Upper lobe of left lung (tissue), 4 donors: ENCODE results near the gene ANO2.

Experiments used
- CTCF ChIP-seq, 6 experiments: fragments of 450-650 bp in 4 of 6; fragments of 200-600 bp in 2 of 6; sonication (generic) in 2 of 6; IDR thresholded peaks; one replicate each; pipeline ENCODE4 v1.5.1; 2016 to 2019; ENCODE audit warnings: antibody characterized with exemption in 6 of 6
- POLR2AphosphoS5 ChIP-seq, 2 donors: sonication (generic); formaldehyde crosslinking; IDR thresholded peaks; one replicate each; pipeline ENCODE4 v1.5.1; 2017; ENCODE audit warnings: antibody characterized with exemption in 2 of 2

GRCh38 chr12:5716976-5717375 lies 228.1 kb downstream of the ANO2 start:
- TF ChIP-seq CTCF (IDR thresholded peaks at IDR 0.05): no peak
- TF ChIP-seq POLR2AphosphoS5 (IDR thresholded peaks at IDR 0.05): no peak
